Iris pigment epithelial cell (primary cell): Measurements from ENCODE around the gene CDC42BPA.
"Not testable (repeated sequence)": the region's sequence is repeated elsewhere in the genome, so short reads cannot be mapped to it uniquely, and the experiment has no call there.

Source experiments
- DNase-seq: peaks from one replicate; pipeline ENCODE4 v3.0.0-alpha.2; 2011; ENCODE audit warnings: low read depth

CDC42BPA gene

GRCh38 chr1:227255086-227255732 is 63.1 kb downstream of the CDC42BPA start:
- no peak for DNase-seq

DNA sequence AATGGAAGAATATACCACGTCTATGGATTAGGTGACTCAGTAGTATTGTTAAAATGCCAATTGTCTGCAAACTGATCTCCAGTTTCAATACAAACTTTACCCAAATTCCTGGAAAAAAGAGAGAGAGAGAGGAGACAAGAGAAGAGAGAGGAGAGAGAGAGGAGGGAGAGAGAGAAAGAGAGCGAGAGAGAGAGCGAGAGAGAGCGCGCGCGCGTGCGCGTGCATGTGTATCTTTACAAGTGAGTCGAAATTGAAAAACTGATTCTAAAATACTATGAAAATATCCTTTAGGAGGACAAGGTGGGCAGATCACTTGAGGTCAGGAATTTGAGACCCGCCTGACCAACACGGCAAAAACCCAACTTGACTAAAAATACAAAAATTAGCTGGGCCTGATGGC is 65.2 kb downstream of the CDC42BPA start:
- DNase-seq, result no peak

- DNase-seq, result no peak
These were observed 72.5 kb downstream of the CDC42BPA start for GRCh38 chr1:227245613-227246320.

- no peak for DNase-seq
These were observed 73.8 kb downstream of the CDC42BPA start for GRCh38 chr1:227244339-227245118.

- DNase-seq, result no peak
These were observed 75.2 kb downstream of the CDC42BPA start for GRCh38 chr1:227242811-227243682.

- no peak for DNase-seq
These were observed 77.3 kb downstream of the CDC42BPA start for GRCh38 chr1:227240983-227241382.

DNA sequence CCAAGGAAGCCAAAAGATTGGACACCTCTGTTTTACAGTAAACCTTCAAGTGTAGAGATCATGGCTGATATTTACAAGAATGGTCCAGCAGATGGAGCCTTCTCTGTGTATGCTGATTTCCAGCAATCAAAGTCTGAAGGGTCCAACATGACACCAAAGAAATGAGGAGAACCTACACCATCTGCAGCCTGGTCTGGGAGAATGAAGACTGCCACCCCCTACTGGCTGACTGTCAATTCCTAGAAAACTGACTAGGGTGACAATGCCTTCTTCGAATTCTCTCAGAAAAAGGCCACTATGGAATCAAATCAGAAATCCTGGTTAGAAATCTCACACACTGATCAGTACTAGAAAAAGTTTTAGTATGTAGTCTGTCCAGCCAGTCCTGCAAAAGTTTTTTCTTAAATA is 83.3 kb downstream of the CDC42BPA start:
- DNase-seq, result peak; percentile 78

- not testable (repeated sequence) for DNase-seq
These were observed 87.2 kb downstream of the CDC42BPA start for GRCh38 chr1:227231128-227231527.

DNA sequence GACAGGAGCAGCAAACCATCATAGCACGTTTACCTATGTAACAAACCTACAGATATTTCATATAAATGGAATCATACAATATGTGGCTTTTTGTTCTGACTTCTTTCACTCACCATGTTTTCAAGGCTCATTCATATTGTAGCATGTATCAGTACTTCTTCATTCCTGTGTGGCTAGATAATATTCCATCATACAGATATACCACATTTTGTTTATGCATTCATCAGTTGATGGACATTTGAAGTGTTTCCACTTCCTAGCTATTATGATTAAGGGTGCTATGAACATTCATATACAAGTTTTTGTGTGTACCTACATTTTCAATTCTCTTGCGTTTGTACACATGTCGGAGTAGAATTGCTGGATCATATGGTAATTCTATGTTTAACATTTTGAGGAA is 90.1 kb downstream of the CDC42BPA start:
- no peak for DNase-seq

- DNase-seq, result no peak
These were observed 90.5 kb downstream of the CDC42BPA start for GRCh38 chr1:227227761-227228160.

- peak; percentile 93 for DNase-seq
These were observed 92.5 kb downstream of the CDC42BPA start for GRCh38 chr1:227225715-227226346.

DNA sequence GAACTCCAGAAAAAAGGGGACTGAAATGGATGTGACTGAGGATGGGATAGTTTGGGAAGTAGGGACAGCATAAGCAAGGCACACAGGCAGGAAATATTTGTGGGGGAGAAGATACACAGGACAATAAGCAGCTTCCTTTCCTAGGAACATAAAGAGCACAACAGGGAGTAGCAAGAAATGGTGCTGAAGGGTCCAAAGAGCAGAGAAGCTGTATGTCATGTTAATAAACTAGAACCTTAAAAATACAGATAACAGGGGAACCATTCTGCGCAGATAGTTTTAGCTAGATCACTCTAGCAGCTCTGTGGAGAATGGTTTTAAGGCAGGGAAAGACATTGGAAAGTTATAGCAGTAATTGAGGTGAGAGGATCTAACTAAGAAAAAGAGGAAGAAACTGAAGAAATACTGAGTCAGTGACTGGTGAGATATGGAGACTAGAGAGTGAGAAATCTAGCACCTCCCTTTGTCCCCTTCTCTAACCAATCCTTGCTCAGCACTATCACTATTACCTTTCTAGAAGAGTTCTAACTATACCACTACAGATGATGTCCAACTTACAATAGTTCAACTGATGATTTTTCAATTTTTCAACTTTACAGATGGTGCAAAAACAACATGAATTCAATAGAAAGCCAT is 95.0 kb downstream of the CDC42BPA start:
- no peak for DNase-seq

DNA sequence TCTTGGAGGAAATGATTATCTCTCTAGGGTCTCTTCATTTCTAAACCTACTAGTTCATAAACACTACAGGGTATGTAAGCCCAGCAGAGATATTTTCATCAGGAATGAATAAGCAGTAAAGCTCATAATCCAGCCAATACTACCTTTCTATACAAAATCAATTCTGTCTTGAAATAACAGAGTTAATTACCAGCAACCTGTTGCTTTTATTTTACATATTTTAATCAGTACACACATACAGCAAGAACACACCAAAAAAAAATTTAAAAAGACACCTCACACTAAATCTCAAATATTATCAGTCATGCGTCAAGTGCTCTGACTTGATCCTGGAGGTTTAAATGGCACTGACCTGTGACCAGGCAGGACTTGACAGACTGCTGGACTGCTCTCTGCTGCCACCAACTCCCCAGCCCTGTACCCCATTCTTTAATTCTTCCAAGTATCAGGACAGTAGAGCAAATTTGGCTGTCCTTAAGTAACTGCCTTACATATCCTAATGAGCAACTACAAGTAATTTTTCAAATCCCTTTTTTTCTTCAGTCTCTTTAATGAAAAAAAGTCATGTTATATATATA is 98.5 kb downstream of the CDC42BPA start:
- DNase-seq, result no peak

DNA sequence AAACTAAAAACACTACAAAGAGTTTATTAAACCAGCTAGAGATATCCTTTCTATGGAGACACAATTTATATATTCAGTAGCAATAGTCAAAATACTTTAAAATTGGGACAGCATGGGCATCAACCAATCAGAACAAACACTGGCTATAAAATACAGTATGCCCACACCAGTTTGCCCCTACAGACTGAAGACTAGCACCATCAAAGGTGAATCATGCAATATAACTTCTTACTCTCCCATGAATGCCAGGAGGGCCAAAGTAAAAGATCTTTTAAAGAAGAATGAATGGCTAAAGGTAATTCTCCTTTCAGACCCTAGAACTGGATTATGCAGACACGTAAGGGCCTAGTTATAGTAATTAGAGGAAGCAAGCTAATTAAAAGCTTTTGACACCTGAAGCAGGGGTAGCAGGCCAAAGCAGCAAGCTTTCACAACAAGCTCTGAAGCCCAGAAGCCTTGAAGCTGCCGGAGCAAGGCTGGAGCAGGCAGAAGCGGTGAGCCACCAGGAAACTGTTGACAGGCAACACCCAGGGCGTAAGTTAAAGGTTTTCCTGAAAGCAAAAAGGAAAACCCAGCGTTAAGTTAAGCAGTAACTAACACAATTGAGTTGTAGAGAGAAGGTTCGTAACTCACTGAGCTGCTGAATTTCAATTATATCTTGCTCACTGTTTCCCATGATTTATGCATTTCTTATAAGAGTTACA is 99.3 kb downstream of the CDC42BPA start:
- no peak for DNase-seq

DNA sequence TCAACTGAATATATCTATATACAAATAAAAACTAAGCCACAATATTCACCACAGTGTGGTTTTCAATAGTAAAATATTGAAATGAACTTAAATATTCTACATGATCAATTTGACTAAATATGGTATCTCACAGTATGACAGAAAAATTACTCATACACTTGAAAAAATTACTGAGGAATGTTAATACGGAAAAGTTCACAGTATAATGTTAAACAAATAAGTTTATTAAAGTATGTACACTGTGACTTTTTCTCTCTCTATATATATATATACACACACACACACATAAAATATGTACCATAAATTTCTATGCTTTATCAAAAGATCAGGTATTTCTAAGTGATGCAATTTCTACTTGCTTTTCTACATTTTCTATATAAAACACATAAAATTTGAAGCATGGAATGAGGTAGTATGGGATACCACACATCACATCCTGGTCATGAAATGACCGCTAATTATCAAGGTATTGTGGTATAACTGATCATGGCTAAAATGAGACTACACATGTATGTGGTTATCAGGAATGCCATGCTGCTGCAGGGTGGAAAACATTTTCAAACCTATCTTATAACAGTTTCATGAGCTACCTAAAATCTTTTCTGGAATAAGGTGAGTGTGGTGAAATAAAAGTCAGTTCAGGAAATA is 102.3 kb downstream of the CDC42BPA start:
- peak; percentile 24 for DNase-seq

- no peak for DNase-seq
These were observed 104.1 kb downstream of the CDC42BPA start for GRCh38 chr1:227214207-227214606.

DNA sequence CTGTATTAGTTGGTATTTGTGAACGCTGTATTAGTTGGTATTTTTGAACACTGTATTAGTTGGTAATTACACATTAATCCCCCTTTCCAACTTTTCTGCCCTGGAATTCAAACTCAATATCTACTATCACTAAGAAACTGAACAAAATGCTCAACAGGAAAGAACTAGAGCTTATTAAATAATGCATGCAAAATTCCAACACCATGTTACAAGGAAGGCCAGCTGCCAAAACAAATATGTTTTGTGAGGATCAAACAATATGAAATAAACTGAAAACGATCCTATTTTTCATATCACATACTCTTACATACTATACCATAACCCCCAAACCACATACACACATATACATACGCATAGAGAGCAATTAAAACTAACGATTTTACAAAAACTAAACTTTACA is 104.9 kb downstream of the CDC42BPA start:
- DNase-seq, result no peak

GRCh38 chr1:227212164-227212563 is 106.1 kb downstream of the CDC42BPA start:
- peak; percentile 13 for DNase-seq

- no peak for DNase-seq
These were observed 107.7 kb downstream of the CDC42BPA start for GRCh38 chr1:227210604-227211003.

DNA sequence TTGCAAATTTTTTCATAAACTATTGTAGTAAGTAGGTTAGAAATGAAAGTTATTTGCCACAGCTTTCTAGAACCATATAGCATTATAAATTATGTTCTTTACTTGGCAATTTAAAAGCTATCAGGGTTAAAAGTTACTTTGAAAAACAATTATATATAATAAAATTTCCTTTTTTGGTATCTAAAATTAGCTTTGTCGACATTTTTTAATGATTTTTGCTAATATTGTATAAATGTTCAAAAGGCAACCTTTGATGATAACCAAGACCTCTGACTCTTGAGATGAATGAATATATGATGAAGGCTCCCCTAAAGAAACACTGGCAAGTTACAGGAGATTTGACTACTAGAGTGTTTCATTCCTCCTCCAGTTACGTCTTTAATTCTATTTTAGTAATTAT is 121.2 kb downstream of the CDC42BPA start:
- no peak for DNase-seq
